NCI-H2196 treated with DMSO at 0.1 percent for 48 hours (cell line): ENCODE measurements around the gene SMPD2.

ENCODE experiments used
- DNase-seq: peaks from one replicate; lab custom pipeline; 2025; ENCODE audit not compliant: unreplicated experiment; lab: John Stamatoyannopoulos, UW

SMPD2 gene, protein sequence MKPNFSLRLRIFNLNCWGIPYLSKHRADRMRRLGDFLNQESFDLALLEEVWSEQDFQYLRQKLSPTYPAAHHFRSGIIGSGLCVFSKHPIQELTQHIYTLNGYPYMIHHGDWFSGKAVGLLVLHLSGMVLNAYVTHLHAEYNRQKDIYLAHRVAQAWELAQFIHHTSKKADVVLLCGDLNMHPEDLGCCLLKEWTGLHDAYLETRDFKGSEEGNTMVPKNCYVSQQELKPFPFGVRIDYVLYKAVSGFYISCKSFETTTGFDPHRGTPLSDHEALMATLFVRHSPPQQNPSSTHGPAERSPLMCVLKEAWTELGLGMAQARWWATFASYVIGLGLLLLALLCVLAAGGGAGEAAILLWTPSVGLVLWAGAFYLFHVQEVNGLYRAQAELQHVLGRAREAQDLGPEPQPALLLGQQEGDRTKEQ

DNA sequence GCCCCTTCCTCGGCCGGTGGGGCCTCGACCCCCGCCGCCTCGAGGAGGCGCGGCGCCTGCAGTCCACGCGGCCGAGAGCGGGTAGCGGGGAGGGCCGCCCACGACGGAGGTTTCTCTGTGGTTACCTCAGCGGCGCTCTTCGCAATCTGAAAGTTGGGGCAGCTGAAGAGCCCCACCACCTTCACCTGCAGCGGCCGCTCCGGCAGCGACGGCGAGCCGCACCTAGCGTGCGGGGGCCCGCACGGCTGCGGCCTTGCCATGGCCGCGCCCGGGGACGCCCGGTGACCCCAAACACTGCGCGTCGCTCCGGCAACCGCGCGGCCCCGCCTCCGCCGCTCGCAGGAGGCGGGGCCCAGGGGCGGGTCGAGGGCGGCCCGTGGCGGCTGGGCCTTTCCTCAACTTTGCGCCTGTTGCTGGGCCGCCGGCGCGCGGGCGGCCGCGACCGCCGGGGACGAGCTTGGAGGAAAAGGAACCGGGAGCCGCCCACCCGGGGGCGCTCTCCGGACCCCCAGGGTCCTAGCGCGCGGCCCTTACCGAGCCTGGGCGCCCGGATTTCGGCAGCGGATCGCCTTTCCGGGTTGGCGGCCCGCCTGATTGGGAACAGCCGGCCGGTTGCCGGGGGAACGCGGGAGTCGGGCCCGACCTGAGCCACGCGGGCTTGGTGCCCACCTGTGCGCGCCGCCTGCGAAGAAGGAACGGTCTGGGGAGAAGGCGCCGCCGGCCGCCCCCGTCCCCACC, at the start of gene SMPD2, which contains the start of gene PPIL6:
TSS of gene SMPD2 (plus strand) at position 394 of the 738 bp plus-strand sequence. CDS start 398 bp downstream, outside the sequence.
TSS of gene PPIL6 (minus strand) at position 298 of the 738 bp plus-strand sequence. CDS start at position 260, 38 bp downstream.
- peak; percentile 81 for DNase-seq

- DNase-seq: no peak
Measured at GRCh38 chr6:109393157-109393885, 47.2 kb upstream of the SMPD2 start.

DNA sequence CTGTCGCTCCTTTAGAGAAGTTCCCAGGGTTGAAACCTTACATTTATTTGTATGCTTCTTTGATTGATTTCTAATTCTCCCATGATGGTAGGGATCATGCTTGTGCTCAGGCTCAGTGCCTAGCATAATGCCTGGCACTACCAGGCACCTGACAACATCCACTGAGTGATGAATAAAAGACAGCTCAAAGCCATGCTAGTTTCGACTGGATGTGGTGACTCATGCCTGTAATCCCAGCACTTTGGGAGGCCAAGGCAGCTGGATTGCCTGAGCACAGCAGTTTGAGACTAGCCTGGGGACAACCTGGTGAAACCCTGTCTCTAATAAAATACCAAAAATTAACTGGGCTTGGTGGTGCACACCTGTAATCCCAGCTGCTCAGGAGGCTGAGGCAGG, 46.6 kb upstream of the SMPD2 start:
- DNase-seq: no peak

GRCh38 chr6:109396046-109396718, 44.3 kb upstream of the SMPD2 start:
- DNase-seq: no peak

DNA sequence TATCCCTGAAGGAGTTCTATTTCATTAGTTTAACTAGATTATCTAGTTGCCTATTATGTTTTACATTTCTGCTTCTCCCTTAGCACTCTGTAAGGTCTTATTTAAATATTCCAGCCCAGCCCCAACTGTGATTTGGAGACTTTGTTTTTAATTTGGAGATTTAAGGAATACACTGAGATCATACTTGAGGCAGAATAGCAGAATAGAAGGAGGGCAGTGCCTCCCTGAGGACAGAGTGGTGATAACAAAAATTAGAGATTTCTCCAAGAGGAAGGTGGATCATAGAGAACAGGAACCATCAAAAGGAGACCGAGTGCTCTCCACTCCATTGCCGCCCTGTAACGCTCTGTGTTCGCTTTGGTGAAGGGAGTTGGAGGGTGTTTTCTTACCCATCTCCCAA, 43.5 kb upstream of the SMPD2 start:
- no peak for DNase-seq

DNA sequence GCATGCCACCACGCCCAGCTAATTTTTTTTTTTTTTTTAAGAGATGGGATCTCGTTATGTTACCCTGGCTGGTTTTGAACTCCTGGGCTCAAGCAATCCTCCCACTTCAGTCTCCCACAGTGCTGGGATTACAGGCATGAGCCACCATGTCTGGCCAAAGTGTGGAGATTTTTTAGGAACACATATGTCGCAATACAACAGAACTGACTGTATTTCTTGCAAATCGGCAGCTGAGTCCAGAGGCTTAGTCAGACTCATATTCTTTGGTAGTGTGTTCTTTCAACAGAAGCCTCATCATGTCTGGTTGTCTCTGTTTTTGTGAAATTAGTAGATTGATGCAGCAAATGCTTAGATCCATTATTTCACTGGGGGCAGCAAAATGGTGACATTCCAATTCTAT, 34.3 kb upstream of the SMPD2 start:
- DNase-seq: no peak

DNA sequence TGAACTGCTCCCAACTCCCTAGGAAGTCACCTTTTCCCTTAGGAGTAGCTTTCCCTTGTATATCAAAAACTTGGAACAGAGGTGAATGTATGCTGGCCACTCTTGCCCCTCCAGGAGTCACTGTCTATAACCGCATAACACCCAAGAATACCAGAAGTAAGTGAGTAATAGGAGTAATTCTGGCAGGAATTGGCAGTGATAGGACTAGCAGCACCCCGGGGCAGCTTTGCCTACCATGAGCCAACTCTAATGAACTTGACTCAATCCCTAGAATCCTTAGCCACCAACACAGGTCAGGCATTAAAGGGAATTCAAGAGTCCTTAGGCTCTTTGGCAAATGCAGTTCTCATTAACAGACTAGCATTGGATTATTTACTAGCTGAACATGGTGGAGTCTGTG, 29.5 kb upstream of the SMPD2 start:
- DNase-seq: no peak

DNA sequence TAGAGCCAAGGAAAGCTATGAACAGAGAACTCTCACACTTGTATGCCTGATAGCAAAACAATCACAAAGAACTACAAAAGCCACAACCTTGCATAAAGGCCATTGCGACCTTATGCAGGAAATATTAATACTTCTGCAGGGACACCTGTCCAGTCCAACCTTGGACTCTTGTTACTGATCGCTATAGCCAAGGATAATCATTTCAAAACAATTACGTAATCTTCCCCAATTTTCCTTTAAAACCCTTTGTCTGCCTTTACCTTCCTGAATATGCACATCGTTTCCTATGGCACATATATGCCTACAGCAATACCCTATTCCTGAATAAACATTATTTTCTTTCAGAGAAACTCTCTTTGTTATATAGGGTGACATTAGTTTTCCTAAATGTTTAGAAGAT, 22.9 kb upstream of the SMPD2 start:
- no peak for DNase-seq

DNA sequence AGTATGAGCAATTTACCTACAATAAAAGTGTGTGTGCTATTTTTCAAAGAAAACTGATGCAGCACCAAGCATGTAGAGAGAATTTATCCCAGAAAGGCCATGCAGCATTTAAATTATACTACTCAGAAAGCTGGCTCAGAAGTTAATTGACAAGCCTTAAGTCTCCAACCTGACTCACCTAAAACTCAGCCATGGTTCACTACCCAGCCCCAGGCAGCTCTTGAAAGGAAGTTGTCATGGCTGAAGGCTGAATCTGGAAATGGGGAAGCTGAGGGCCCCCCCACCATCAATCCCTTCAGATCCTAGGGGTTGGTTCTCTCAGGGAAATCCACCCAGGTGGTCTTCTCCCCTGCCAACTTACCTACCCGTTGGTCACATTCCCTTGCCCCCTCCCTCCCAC, 19.8 kb upstream of the SMPD2 start:
- DNase-seq: no peak

- DNase-seq: no peak
Measured at GRCh38 chr6:109421184-109421583, 19.3 kb upstream of the SMPD2 start.

- DNase-seq: no peak
Measured at GRCh38 chr6:109424946-109425345, 15.6 kb upstream of the SMPD2 start.

DNA sequence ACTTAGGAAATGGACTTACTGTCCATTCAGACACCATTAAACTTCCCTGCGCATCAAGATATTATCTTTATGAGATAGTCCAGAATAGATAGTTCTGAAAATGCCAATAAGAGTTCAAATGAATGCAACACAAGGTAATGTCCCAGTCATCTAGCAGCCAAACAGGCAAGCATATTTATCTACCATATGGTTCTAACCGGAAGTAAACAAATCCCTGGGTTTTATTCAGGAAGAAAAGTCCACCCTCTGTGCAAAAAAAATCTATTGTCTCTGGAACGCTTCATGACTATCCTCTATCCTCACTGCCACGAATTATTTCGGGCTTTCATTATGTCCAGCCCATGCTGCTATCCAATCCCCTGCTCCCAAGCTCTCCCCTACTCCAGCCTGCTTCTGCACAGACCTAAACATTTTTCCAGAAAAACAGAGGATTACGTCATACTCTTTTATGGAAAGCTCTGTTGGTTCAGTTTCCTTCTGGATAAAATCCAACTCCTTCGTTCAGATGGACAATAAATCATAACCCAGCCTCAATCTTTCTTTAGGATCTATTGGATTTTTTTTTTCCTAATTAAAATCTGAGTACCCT, 11.5 kb upstream of the SMPD2 start:
- DNase-seq: no peak

DNA sequence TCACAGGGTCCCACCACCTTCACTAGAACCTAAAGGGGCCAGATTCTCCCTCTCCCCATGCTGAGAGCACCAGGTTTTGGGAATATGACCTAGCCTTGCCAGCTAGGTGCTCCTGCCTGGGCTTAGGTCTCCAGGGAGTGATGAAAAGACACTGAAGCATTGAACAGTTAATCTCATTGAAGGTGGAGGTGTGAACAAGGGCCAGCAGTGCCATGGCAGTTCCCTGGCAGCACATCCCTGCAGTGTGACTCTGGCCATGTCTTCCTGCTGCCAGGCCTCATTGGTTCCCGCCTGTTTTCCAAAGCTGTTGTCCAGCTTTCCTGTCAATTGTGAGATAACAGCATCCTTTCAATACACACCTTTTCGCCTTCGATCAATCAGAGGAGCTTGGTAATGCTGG, 11.0 kb upstream of the SMPD2 start:
- DNase-seq: no peak

- no peak for DNase-seq
Measured at GRCh38 chr6:109434456-109434855, 6.1 kb upstream of the SMPD2 start.

- no peak for DNase-seq
Measured at GRCh38 chr6:109436041-109436440, 4.5 kb upstream of the SMPD2 start.

DNA sequence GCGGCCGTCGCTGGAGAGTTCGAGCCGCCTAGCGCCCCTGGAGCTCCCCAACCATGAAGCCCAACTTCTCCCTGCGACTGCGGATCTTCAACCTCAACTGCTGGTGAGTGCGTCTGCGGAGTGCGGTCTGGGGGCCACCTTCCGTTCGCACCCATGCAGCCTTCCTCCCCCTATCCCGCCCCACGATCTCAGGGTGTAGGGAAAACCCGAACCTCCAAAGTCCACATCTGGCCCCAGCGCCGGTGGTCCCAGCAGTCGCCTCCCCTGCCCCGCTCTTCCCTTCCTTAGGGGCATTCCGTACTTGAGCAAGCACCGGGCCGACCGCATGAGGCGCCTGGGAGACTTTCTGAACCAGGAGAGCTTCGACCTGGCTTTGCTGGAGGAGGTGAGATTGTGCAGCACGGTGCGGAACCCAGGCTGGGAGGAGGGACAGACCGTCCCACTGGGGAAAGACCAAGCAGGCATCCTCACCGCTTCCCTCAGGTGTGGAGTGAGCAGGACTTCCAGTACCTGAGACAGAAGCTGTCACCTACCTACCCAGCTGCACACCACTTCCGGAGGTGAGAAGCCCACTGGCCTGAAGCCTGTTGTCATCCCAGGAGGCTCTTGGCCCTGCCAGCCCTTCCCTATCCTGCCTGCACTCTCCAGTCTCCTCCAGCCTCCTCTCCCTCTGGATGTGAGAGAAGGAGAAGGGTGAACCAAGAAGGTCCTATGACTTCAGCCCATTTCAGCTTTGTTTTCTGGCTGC, 719 bp downstream of the SMPD2 start:
- DNase-seq: no peak

- DNase-seq: no peak
Measured at GRCh38 chr6:109442393-109442924, 1.9 kb downstream of the SMPD2 start.

DNA sequence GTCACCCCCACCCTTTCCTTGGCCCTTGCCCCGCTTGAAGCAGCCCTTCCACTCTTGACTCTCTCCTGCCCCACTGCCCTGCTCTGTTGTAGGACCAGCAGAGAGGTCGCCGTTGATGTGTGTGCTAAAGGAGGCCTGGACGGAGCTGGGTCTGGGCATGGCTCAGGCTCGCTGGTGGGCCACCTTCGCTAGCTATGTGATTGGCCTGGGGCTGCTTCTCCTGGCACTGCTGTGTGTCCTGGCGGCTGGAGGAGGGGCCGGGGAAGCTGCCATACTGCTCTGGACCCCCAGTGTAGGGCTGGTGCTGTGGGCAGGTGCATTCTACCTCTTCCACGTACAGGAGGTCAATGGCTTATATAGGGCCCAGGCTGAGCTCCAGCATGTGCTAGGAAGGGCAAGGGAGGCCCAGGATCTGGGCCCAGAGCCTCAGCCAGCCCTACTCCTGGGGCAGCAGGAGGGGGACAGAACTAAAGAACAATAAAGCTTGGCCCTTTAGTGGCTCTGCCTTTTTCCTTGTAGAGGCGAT, 3.0 kb downstream of the SMPD2 start:
- no peak for DNase-seq

- no peak for DNase-seq
Measured at GRCh38 chr6:109445382-109445781, 4.9 kb downstream of the SMPD2 start.
